ENCODE data around the gene UPP2.

The UPP2 gene

DNA sequence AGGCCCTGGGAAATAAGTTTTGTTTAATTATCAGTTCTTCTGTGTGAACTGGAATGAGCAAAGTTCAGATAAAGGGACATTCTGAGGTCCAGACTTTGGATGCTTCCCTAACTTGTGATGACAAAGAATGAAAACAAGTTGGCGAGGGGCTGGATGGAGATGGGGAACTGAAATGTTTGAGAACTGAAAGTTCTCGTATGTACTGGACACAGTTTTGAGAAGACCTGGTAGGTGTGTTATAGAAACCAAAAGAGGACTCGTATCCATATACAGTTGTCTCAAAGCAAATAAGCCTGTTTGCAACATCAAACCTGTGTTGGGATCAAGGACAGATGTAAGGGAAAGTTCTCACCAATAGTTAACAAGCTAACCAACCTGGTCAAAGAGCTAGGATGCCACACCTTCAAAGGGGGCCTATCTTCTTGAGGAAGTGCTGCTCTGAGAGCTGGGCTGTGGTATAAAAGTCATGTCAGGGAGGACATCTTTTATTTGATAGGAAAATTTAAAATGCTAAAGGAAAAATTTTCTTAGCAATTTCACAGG, at the start of gene UPP2:
UPP2 (plus strand) TSS at position 493 of the 543 bp plus-strand sequence. CDS start 188 bp downstream, outside the sequence.
- DNase-seq = no peak

- no peak for DNase-seq
These were observed 48.9 kb upstream of the UPP2 start for GRCh38 chr2:158052761-158053160.

DNA sequence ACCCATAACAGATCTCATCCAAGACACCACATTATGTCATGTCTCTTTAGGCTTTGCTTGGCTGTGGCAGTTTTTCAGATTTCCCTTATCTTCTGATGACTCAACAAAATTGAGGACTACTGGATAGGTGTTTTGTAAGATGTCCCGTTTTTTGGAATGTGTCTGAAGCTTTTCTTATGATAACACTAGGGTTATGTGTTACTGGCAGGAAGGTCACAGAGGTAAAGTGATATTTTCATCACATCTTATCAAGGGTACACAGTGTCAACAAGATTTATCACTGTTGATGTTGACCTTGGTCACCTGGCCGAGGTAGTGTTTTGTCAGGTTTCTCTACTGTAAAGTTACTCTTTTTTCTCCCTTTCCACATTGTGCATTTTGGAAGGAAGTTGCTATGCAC, 44.8 kb upstream of the UPP2 start:
- DNase-seq = no peak

- DNase-seq = no peak
These were observed 41.4 kb upstream of the UPP2 start for GRCh38 chr2:158060160-158060834.

DNA sequence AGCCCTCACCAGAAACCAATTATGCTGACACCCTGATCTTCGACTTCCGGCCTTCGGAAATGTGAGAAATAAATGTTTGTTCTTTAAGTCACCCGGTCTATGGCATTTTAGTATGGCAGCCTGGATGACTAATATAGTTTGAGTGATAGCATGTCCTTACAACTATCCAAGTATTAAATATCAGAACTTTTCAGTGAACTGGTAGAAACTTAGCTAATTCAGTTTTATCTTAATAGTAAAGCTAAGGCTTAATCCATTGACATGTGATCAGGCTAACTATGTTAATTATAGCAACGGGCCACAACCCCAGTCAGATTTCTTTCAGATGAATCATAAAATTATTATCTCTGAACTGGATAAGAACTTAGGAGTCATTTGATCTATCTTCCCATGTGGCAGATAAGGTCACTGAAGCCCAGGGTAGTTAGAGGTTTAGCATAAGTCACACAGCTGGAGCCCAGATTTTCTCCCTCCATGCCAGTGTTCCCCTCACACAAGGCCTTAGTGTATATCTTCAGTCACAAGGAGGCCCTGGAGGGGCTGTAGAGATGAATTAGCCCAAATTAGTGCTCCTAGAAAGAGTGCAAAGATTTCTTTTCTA, 40.7 kb upstream of the UPP2 start:
- DNase-seq = no peak

DNA sequence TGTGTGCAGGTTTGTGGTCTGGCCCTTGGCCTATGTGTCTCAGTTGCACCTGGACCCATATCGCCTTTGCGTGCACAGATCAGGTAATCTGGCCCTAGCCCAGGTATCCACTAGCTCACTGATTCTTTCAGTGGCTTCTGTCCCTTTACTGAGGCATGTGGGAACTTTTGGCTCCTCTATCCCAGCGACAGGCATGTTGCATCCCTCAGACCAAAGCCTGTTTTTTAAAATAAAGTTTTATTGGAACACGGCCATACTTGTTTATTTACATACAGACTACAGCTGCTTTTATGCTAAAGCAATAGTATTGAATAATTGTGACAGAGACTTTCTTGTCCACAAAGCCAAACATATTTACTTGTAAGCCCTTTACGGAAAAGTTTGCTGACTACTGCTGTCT, 39.9 kb upstream of the UPP2 start:
- DNase-seq = no peak

DNA sequence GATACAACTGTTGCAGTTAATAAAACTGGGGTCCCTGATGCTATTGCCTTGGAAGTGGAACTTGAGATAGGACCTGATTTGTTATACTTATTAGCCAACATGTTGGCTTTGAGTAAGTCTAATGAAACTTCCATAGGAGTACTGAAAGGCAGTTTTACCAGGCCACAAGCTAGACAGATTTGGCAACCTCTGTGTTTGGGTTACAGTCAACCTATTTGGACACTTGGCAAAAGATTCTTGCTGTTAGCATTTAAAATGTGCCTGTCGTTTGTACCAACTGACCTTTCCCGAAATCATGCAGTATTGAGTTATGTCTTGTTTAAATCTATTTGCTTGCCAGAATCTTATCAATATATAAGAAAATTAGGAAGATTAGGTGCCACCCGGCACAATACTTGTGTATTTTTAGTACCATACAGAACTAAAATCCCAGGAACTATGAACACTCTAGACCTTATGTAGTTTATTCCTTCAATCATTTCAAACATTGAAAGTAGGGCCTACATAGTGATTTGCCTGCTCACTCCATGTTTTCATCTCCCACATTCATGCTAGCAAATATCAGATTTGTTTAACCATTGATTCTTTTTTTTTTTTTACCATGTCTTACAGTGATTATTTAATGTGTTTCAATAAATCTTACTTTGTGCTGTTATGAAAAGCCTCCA, 35.5 kb upstream of the UPP2 start:
- DNase-seq = no peak

DNA sequence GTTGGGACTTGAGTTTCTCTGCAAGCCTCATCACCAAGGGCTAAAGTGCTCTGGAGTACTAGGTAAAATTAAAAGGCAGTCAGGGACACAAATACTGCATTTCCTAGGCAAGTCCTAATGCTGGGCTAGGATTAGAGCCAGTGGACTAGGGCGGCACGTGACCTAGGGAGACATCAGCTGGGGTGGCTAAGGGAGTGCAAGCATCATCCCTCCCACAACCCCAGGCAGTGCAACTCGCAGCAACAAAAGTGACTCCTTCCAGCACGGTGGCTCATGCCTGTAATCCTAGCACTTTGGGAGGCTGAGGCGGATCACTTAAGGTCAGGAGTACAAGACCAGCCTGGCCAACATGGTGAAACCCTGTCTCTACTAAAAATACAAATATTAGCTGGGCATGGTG, 30.7 kb upstream of the UPP2 start:
- DNase-seq = no peak

DNA sequence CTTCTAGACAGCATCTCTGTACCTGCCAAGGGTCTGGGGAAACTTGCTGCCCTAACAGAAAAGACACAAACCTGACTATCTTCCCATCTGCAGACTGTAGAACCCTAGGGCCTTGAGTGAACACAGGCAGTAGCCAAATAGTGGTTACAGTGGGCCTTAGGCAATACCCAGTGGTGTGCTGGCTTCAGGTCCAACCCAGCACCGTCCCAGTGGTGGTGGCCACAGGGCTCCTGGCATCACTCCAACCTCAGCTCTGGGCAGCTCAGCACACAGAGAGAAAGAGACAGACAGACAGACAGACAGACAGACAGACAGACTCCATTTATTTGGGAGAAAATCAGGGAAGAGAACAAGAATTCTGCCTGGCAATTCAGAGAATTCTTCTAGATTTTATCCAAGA, 29.3 kb upstream of the UPP2 start:
- DNase-seq = no peak

- DNase-seq = no peak
These were observed 22.0 kb upstream of the UPP2 start for GRCh38 chr2:158079672-158080071.

DNA sequence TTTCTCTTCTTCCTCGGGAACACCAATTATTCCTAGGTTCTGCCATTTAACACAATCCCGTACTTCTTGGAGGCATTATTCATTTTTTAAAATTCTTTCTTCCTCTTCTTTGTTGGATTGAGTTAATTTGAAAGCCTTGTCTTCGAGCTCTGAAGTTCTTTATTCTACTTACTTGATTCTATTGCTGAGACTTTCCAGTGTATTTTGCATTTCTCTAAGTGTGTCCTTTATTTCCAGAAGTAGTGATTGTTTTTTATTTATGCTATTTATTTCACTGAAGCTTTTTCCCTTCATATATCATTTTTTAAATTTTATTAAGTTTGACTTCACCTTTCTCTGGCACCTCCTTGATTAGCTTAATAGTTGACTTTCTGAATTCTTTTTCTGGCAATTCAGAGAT, 13.6 kb upstream of the UPP2 start:
- DNase-seq = no peak

- DNase-seq = no peak
These were observed 12.4 kb upstream of the UPP2 start for GRCh38 chr2:158089322-158089721.

- no peak for DNase-seq
These were observed 10.0 kb upstream of the UPP2 start for GRCh38 chr2:158091647-158092046.

GRCh38 chr2:158094487-158095092, 7.1 kb upstream of the UPP2 start:
- no peak for DNase-seq

GRCh38 chr2:158095269-158095668, 6.4 kb upstream of the UPP2 start:
- DNase-seq = no peak

DNA sequence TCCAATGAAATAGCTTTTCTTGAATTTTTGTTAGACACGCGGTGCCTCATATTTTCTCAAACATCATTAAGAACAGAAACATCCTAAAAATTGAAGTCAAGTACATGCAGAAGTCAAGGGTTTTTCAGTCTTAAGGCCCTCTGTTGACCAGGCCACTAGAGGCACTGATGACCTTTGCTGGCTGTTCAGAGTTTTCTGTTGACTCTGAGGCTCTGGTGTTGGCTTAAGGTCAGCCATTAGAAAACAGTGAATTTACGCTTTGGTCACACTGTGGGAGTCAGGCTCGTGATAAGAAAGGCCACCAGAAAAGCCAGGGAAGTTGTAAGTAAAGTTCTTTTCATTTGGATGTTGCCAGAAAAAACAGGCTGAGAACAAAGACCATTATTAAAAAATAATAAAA, 5.8 kb upstream of the UPP2 start:
- DNase-seq = no peak

DNA sequence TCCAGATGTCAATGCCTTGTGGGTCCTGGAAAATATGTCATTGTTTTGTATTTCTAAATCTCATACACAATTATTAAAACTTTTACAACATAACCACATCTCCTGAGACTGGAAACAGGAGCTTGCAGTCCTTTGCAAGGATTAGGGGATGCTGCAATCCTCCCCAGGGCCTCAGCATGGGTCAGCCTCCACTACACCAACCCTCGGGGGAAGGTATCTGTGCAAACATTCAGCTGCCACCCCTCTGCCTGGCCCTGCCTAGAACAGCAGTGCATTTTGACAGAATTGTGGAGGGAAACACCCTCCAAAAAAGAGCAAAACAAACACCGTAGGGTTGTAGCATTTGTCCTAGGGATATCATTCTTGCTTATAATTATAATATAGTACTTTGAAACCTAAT, 4.2 kb upstream of the UPP2 start:
- DNase-seq = no peak

DNA sequence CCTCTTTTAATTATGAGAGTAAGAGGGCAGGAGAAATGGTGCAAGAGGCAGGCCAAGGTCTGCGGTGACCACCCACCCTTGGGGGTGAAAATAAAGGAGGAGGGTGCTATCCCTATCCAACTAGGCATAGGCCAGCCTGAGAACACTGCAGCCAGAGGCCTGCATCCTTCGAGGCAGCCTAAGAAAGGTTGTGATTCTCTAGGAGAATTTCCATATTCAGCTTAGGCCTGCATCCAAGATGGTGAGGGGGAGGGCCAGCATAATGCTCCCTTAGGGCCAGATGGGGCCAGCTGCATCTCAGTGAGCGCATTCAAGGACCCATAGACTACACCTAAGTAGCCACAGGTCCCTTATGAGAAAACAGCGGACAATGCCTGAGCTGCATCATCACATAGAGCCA, 3.5 kb upstream of the UPP2 start:
- no peak for DNase-seq

DNA sequence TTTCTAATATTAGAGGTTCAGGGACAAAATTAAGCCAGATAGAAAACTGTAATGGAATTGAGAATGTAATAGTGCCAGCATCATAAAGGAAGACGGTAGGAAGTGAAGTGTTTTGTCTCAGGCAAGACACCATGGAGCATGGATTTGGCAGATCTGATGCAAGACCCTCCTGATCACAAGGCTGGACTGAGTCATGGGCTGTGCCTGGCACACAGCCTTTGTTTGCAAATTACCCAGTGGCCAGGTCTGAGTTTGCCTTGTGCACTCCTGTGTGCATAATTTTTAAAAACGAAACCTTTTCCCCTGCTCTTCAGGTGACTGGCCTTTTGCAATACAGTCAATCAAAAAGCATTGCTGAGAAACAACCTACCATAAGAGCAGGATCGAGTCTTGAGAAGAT, 2.0 kb upstream of the UPP2 start:
- no peak for DNase-seq

GRCh38 chr2:158100411-158100810, 1.3 kb upstream of the UPP2 start:
- DNase-seq = no peak

GRCh38 chr2:158102446-158102845, 770 bp downstream of the UPP2 start:
- DNase-seq = no peak

GRCh38 chr2:158103411-158104012, 1.8 kb downstream of the UPP2 start:
- DNase-seq = no peak

DNA sequence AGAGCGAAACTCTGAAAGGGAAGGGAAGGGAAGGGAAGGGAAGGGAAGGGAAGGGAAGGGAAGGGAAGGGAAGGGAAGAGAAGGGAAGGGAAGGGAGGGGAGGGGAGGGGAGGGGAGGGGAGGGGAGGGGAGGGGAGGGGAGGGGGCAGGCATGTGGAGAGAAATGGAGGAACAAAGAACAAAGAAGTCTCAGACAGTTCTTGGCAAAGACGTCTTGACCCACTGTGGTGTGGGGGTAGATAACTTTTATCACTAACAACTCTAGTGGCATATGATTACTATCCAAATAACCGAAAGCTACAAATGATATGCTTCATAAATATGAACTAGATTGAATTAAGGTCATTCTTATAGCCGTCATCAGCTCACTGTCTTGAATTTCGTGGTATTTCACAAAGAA, 3.2 kb downstream of the UPP2 start:
- DNase-seq = no peak

Data from DMS79 (cell line).